HEK293 (cell line): ENCODE data around the gene FHL1.

Source experiments
- CTCF ChIA-PET: fragments of 350-600 bp; formaldehyde crosslinking; extraction: SDS; loops from one replicate; lab custom pipeline; 2021; ENCODE audit warnings: antibody characterized with exemption; lab: Yijun Ruan, JAX
- POLR2A ChIA-PET: fragments of 300-600 bp; formaldehyde crosslinking; extraction: SDS; loops from one replicate; lab custom pipeline; 2020; ENCODE audit warnings: antibody characterized with exemption, inconsistent platforms; lab: Yijun Ruan, JAX
- H3K27ac ChIP-seq: fragments of 200-500 bp; sonication (Bioruptor generic); 2 replicates; pipeline ENCODE4 v1.5.1; 2014; ENCODE audit warnings: low read depth, low read length, control low read depth, inconsistent platforms; ENCODE audit errors: extremely low read depth
- H3K36me3 ChIP-seq, 2 experiments: fragments of 200-500 bp in 1 of 2; sonication (Bioruptor generic) in 1 of 2; 1 replicate in 1 of 2; 2 replicates in 1 of 2; pipeline ENCODE4 v1.5.1; 2014 to 2017; ENCODE audit warnings: inconsistent platforms in 2 of 2, low read length in 2 of 2; ENCODE audit not compliant: control insufficient read depth in 2 of 2, insufficient read depth in 1 of 2
- H3K4me1 ChIP-seq: fragments of 200-500 bp; sonication (Bioruptor generic); 2 replicates; pipeline ENCODE4 v1.5.1; 2014; ENCODE audit warnings: mild to moderate bottlenecking, low read length, inconsistent platforms; ENCODE audit not compliant: control insufficient read depth, insufficient read depth
- H3K4me3 ChIP-seq: 2 replicates; pipeline ENCODE4 v1.5.1; 2011; ENCODE audit warnings: low read depth, mild to moderate bottlenecking, control low read depth, low read length, moderate library complexity
- H3K9me3 ChIP-seq: fragments of 200-500 bp; sonication (Bioruptor generic); 2 replicates; pipeline ENCODE4 v1.5.1; 2014; ENCODE audit warnings: low read depth, low read length, inconsistent platforms; ENCODE audit not compliant: control insufficient read depth, insufficient read depth
- GLIS2 ChIP-seq: fragments of 450-650 bp; formaldehyde crosslinking; IDR thresholded peaks from 2 replicates; pipeline ENCODE4 v1.5.1; 2016; ENCODE audit warnings: missing biosample characterization, missing genetic modification characterization
- PRDM1 ChIP-seq: fragments of 450-650 bp; formaldehyde crosslinking; IDR thresholded peaks from 2 replicates; pipeline ENCODE4; 2016; ENCODE audit warnings: missing biosample characterization, missing genetic modification characterization
- YY1 ChIP-seq: fragments of 450-650 bp; formaldehyde crosslinking; IDR thresholded peaks from 2 replicates; pipeline ENCODE4 v1.5.1; 2018; ENCODE audit warnings: missing biosample characterization, missing genetic modification characterization
- YY2 ChIP-seq: fragments of 450-650 bp; formaldehyde crosslinking; IDR thresholded peaks from 2 replicates; pipeline ENCODE4 v1.5.1; 2016; ENCODE audit warnings: missing biosample characterization, missing genetic modification characterization
- ZFP41 ChIP-seq: fragments of 450-650 bp; formaldehyde crosslinking; IDR thresholded peaks from 2 replicates; pipeline ENCODE4 v1.5.1; 2016; ENCODE audit warnings: missing biosample characterization, missing genetic modification characterization, borderline replicate concordance
- ZNF174 ChIP-seq: fragments of 450-650 bp; formaldehyde crosslinking; IDR thresholded peaks from 2 replicates; pipeline ENCODE4 v1.5.0; 2017; ENCODE audit warnings: missing biosample characterization, mild to moderate bottlenecking, missing genetic modification characterization
- ZNF175 ChIP-seq: fragments of 450-650 bp; formaldehyde crosslinking; IDR thresholded peaks from 2 replicates; pipeline ENCODE4 v1.5.1; 2016; ENCODE audit warnings: missing biosample characterization, missing genetic modification characterization
- ZNF19 ChIP-seq: fragments of 450-650 bp; formaldehyde crosslinking; IDR thresholded peaks from 2 replicates; pipeline ENCODE4; 2016; ENCODE audit warnings: missing biosample characterization, missing genetic modification characterization, low read depth
- ZNF341 ChIP-seq: fragments of 450-650 bp; formaldehyde crosslinking; IDR thresholded peaks from 2 replicates; pipeline ENCODE4; 2016; ENCODE audit warnings: low read depth, missing biosample characterization, missing genetic modification characterization
- ZNF37A ChIP-seq: fragments of 450-650 bp; IDR thresholded peaks from 2 replicates; pipeline ENCODE4 v1.5.1; 2018; ENCODE audit warnings: missing biosample characterization, missing genetic modification characterization
- ZNF416 ChIP-seq: fragments of 450-650 bp; formaldehyde crosslinking; IDR thresholded peaks from 2 replicates; pipeline ENCODE4 v1.5.1; 2016; ENCODE audit warnings: missing biosample characterization, missing genetic modification characterization
- ZNF426 ChIP-seq: fragments of 450-650 bp; formaldehyde crosslinking; IDR thresholded peaks from 2 replicates; pipeline ENCODE4 v1.5.1; 2017; ENCODE audit warnings: missing biosample characterization, missing genetic modification characterization, mild to moderate bottlenecking, inconsistent platforms, moderate library complexity
- ZNF707 ChIP-seq: fragments of 450-650 bp; formaldehyde crosslinking; IDR thresholded peaks from 2 replicates; pipeline ENCODE4 v1.5.1; 2016; ENCODE audit warnings: missing biosample characterization, missing genetic modification characterization
- TF ChIP-seq, protein P1 (sequence below): fragments of 450-650 bp; formaldehyde crosslinking; IDR thresholded peaks from 2 replicates; pipeline ENCODE4 v1.5.1; 2016; ENCODE audit warnings: missing biosample characterization, missing genetic modification characterization
- TF ChIP-seq, protein P2 (sequence below): fragments of 450-650 bp; formaldehyde crosslinking; IDR thresholded peaks from 2 replicates; pipeline ENCODE4 v1.5.1; 2016; ENCODE audit warnings: missing biosample characterization, missing genetic modification characterization
- TF ChIP-seq, protein P3 (sequence below): fragments of 450-650 bp; formaldehyde crosslinking; IDR thresholded peaks from 2 replicates; pipeline ENCODE4 v1.5.1; 2016; ENCODE audit warnings: missing biosample characterization, missing genetic modification characterization
- TF ChIP-seq, protein P4 (sequence below): fragments of 450-650 bp; formaldehyde crosslinking; IDR thresholded peaks from 2 replicates; pipeline ENCODE4 v1.5.1; 2016; ENCODE audit warnings: missing biosample characterization, missing genetic modification characterization

The FHL1 gene

GRCh38 chrX:136186023-136186413 lies 38.7 kb downstream of the FHL1 start:
- Histone ChIP-seq H3K36me3 (peaks cover 0 to 4% of the 10 kb centered on the region in 2 experiments; a peak in 1 of 3 replicates), H3K4me1 (peaks cover 22% of the 10 kb centered on the region), H3K27ac (no peak overlapping the region), H3K9me3 (no peaks in the 10 kb centered on the region), H3K4me3 (no peak overlapping the region)
- CTCF ChIA-PET: interaction anchor here (1.6 kb wide), 1 partner anchor 14 kb away, joined by 6 read pairs; no protein-coding TSS in a partner anchor
- POLR2A ChIA-PET: no interaction called here
- no peak for TF ChIP-seq ZNF19 (tag by site-specific recombination)
- TF ChIP-seq, protein P1, sequence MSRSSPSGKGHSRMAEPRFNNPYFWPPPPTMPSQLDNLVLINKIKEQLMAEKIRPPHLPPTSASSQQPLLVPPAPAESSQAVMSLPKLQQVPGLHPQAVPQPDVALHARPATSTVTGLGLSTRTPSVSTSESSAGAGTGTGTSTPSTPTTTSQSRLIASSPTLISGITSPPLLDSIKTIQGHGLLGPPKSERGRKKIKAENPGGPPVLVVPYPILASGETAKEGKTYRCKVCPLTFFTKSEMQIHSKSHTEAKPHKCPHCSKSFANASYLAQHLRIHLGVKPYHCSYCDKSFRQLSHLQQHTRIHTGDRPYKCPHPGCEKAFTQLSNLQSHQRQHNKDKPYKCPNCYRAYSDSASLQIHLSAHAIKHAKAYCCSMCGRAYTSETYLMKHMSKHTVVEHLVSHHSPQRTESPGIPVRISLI: no peak
- TF ChIP-seq, protein P2, sequence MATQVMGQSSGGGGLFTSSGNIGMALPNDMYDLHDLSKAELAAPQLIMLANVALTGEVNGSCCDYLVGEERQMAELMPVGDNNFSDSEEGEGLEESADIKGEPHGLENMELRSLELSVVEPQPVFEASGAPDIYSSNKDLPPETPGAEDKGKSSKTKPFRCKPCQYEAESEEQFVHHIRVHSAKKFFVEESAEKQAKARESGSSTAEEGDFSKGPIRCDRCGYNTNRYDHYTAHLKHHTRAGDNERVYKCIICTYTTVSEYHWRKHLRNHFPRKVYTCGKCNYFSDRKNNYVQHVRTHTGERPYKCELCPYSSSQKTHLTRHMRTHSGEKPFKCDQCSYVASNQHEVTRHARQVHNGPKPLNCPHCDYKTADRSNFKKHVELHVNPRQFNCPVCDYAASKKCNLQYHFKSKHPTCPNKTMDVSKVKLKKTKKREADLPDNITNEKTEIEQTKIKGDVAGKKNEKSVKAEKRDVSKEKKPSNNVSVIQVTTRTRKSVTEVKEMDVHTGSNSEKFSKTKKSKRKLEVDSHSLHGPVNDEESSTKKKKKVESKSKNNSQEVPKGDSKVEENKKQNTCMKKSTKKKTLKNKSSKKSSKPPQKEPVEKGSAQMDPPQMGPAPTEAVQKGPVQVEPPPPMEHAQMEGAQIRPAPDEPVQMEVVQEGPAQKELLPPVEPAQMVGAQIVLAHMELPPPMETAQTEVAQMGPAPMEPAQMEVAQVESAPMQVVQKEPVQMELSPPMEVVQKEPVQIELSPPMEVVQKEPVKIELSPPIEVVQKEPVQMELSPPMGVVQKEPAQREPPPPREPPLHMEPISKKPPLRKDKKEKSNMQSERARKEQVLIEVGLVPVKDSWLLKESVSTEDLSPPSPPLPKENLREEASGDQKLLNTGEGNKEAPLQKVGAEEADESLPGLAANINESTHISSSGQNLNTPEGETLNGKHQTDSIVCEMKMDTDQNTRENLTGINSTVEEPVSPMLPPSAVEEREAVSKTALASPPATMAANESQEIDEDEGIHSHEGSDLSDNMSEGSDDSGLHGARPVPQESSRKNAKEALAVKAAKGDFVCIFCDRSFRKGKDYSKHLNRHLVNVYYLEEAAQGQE (tag by site-specific recombination): no peak
- no peak for TF ChIP-seq ZNF426
- TF ChIP-seq GLIS2: no peak
- no peak for TF ChIP-seq PRDM1 (tag by site-specific recombination)
- no peak for TF ChIP-seq ZNF37A (tag by site-specific recombination)
- no peak for TF ChIP-seq YY2 (tag by site-specific recombination)
- TF ChIP-seq ZFP41 (tag by site-specific recombination): no peak
- TF ChIP-seq ZNF416 (tag by site-specific recombination): no peak
- no peak for TF ChIP-seq ZNF341 (tag by site-specific recombination)
- TF ChIP-seq, protein P3, sequence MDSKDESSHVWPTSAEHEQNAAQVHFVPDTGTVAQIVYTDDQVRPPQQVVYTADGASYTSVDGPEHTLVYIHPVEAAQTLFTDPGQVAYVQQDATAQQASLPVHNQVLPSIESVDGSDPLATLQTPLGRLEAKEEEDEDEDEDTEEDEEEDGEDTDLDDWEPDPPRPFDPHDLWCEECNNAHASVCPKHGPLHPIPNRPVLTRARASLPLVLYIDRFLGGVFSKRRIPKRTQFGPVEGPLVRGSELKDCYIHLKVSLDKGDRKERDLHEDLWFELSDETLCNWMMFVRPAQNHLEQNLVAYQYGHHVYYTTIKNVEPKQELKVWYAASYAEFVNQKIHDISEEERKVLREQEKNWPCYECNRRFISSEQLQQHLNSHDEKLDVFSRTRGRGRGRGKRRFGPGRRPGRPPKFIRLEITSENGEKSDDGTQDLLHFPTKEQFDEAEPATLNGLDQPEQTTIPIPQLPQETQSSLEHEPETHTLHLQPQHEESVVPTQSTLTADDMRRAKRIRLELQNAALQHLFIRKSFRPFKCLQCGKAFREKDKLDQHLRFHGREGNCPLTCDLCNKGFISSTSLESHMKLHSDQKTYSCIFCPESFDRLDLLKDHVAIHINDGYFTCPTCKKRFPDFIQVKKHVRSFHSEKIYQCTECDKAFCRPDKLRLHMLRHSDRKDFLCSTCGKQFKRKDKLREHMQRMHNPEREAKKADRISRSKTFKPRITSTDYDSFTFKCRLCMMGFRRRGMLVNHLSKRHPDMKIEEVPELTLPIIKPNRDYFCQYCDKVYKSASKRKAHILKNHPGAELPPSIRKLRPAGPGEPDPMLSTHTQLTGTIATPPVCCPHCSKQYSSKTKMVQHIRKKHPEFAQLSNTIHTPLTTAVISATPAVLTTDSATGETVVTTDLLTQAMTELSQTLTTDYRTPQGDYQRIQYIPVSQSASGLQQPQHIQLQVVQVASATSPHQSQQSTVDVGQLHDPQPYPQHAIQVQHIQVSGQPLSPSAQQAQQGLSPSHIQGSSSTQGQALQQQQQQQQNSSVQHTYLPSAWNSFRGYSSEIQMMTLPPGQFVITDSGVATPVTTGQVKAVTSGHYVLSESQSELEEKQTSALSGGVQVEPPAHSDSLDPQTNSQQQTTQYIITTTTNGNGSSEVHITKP (tag by site-specific recombination): no peak
- no peak for TF ChIP-seq ZNF175
- TF ChIP-seq, protein P4, sequence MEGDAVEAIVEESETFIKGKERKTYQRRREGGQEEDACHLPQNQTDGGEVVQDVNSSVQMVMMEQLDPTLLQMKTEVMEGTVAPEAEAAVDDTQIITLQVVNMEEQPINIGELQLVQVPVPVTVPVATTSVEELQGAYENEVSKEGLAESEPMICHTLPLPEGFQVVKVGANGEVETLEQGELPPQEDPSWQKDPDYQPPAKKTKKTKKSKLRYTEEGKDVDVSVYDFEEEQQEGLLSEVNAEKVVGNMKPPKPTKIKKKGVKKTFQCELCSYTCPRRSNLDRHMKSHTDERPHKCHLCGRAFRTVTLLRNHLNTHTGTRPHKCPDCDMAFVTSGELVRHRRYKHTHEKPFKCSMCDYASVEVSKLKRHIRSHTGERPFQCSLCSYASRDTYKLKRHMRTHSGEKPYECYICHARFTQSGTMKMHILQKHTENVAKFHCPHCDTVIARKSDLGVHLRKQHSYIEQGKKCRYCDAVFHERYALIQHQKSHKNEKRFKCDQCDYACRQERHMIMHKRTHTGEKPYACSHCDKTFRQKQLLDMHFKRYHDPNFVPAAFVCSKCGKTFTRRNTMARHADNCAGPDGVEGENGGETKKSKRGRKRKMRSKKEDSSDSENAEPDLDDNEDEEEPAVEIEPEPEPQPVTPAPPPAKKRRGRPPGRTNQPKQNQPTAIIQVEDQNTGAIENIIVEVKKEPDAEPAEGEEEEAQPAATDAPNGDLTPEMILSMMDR (tag by site-specific recombination): no peak
- TF ChIP-seq ZNF707 (tag by site-specific recombination): no peak
- TF ChIP-seq YY1: no peak
- no peak for TF ChIP-seq ZNF174 (tag by site-specific recombination)
- TF ChIP-seq, all 188 proteins: peak for 0
